Measurements from ENCODE around the gene ASIP.
"Not testable (repeated sequence)": the region's sequence is repeated elsewhere in the genome, so short reads cannot be mapped to it uniquely, and the experiment has no call there.

Gene ASIP

DNA sequence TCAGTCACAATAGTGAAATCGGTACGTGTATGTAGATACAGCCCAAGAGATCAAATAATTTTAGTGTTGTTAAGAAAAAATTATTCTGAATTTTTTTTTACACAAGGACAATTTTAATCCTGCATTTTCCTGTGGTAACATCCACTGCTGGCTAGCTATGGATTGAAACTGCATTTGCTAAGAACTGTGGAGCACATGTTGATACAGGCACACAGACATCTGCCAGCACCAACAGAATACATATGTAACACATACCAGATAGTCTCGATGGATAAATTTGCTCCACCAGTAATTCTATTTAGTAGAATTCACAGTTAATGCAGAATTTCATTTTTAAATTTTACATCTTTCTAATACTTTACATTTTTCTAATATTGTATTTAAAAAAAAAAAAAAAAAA lies 2.2 kb downstream of the ASIP start:
- TF ChIP-seq, protein P1, sequence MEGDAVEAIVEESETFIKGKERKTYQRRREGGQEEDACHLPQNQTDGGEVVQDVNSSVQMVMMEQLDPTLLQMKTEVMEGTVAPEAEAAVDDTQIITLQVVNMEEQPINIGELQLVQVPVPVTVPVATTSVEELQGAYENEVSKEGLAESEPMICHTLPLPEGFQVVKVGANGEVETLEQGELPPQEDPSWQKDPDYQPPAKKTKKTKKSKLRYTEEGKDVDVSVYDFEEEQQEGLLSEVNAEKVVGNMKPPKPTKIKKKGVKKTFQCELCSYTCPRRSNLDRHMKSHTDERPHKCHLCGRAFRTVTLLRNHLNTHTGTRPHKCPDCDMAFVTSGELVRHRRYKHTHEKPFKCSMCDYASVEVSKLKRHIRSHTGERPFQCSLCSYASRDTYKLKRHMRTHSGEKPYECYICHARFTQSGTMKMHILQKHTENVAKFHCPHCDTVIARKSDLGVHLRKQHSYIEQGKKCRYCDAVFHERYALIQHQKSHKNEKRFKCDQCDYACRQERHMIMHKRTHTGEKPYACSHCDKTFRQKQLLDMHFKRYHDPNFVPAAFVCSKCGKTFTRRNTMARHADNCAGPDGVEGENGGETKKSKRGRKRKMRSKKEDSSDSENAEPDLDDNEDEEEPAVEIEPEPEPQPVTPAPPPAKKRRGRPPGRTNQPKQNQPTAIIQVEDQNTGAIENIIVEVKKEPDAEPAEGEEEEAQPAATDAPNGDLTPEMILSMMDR (IDR thresholded peaks at IDR 0.05; ENCODE audit: extremely low read depth, missing control alignments), result no peak
- DNase-seq (ENCODE audit: low spot score), result no peak

DNA sequence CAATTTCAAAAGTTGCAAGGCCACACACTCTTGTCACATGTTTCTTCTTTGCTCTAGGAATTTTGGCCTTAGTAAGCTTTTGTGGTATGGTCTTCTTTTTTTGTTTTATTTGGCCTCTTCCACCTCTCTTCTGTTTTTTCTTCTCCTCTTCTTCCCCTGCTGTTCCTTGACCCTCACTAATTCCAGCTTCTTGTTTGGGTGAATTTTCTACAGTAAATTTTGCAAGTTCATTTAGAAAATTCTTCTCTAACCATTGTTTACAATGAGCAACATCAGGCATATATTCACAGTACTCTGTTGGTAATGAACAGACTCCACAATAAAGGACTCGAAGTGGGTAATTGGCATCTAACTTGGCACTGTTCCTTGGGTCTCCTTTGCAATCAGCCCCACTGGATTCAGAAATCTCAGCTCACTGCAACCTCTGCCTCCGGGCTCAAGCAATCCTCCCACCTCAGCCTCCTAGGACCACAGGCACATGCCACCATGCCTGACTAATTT lies 5.0 kb downstream of the ASIP start:
- TF ChIP-seq, protein P1 (IDR thresholded peaks at IDR 0.05; ENCODE audit: extremely low read depth, missing control alignments), result no peak

DNA sequence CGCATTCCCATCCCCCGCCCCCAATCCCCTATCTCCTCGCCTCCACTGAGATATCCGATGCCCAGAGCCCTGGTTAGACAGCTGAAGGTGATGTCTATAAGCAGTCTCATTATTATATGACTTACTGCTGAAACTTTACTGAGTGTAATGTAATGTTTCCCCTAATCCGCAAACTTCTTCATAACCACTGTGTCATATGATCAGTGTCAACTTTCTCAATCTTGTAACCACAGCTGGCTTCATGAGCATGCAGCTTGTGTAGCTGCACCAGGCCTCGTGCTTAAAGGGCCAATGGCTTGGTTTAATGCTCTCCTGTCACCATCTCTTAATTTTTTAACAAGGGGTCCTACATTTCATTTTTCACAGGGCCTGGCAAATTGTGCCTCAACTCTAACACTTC lies 8.1 kb downstream of the ASIP start:
- TF ChIP-seq, protein P1 (IDR thresholded peaks at IDR 0.05; ENCODE audit: extremely low read depth, missing control alignments), result no peak
- DNase-seq (ENCODE audit: low spot score), result peak; percentile 55

More for the DNA sequence above, 5.0 kb downstream of the ASIP start:
- no peak for DNase-seq (ENCODE audit: low spot score)

DNA sequence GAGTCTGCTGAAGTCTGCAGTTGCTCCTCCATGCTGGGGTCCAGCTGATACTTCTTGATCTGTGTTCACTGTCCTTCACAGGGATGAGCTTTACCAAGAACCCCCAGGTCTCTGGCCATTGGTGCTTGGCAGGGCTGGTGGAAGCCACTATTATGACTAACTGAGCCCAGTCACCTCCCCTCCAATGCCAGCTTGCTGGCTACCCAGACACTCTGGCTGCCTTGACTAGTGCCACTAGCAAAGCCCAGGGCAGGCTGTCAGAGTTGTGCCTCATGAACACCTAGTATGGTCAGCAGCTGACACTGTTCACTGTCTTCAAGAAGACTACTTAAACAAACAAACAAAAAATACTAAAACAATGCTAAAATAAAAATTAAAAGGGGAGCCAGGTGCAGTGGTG lies 8.8 kb downstream of the ASIP start:
- DNase-seq (ENCODE audit: low spot score), result no peak
- TF ChIP-seq, protein P1 (IDR thresholded peaks at IDR 0.05; ENCODE audit: extremely low read depth, missing control alignments), result no peak

DNA sequence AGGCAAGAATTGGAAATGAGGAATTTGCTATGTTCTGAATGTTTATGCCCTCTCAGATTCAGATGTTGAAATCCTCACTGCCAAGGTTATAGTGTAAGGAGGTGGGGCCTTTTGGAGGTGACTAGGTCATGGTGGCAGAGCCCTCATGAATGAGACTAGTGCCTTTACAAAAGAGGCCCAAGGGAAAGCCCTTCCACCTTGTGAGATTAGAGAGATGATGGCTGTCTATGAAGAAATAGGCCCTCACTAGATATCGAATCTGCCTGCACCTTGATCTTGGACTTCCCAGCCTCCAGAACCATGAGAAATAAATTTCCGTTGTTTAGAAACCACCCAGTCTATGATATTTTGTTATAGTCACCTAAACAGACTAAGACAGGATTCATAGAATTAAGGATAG lies 10.4 kb downstream of the ASIP start:
- no peak for DNase-seq (ENCODE audit: low spot score)
- TF ChIP-seq, protein P1 (IDR thresholded peaks at IDR 0.05; ENCODE audit: extremely low read depth, missing control alignments), result no peak

DNA sequence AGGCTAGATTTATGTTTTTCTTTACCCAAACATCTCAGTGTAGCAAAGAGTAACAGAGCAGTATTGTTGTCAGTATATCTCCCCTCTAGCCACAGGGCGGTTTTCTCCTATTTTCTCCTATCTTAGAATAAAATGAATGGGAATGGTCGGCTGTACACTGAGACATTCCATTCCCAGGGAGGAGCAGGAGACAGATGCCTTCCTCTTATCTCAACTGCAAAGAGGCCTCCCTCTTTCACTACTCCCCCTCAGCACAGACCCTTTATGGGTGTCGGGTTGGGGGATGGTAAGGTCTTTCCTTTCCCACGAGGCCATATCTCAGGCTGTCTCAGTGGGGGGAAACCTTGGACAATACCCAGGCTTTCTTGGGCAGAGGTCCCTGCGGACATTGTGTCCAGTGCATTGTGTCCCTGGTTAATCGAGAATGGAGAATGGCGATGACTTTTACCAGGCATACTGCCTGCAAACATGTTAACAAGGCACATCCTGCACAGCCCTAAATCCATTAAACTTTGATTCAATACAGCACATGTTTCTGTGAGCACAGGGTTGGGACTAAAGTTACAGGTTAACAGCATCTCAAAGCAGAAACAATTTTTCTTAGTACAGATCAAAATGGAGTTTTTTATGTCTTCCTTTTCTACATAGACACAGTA lies 11.3 kb downstream of the ASIP start:
- not testable (repeated sequence) for DNase-seq (ENCODE audit: low spot score)

DNA sequence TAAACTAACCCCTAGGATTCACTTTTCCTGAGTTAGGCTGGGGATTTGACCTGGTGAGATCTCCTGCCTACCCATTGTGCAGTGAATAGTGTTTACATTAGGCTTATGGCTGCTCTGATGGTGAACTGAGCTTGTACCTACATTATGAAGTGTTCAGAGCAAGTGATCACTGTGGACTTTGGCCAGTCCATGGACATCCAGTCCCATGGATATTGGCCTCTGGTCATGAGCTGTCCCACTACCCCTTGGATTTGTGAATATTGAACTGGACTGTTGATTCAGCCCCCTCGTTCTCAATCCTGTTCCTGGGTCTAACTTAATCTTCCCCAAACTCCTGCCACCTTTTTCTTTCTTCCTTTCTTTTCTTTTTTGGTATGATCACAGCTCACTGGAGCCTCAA lies 13.8 kb downstream of the ASIP start:
- TF ChIP-seq, protein P1 (IDR thresholded peaks at IDR 0.05; ENCODE audit: extremely low read depth, missing control alignments), result no peak
- no peak for DNase-seq (ENCODE audit: low spot score)

DNA sequence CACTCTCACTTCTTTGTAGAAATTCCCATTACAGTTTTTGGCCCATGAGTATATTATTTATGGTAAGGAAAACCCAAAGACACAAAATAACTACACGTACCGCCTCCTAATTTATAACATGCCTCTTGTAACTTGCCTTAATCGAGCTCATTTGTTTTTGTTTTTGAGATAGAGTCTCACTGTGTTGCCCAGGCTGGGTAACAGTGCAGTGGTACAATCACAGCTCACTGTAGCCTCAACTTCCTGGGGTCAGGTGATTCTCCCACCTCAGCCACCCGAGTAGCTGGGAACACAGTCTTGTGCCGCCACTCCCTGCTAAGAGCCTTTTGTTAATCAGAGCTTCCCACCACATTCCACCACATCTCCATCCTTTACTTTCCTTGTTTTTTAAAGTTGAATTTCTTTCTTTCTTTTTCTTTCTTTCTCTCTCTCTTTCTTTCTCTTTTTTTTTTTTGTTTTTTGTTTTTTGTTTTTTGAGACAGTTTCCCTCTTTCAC lies 15.5 kb downstream of the ASIP start:
- TF ChIP-seq, protein P1 (IDR thresholded peaks at IDR 0.05; ENCODE audit: extremely low read depth, missing control alignments), result no peak
- no peak for DNase-seq (ENCODE audit: low spot score)
